Amniotic epithelial cell (primary cell): ENCODE data around the gene TUBA8.
"Not testable (repeated sequence)": the region's sequence is repeated elsewhere in the genome, so short reads cannot be mapped to it uniquely, and the experiment has no call there.

ENCODE experiments used
- DNase-seq: peaks from one replicate; pipeline ENCODE4 v3.0.0-alpha.2; 2010; ENCODE audit warnings: low read depth

TUBA8 gene

GRCh38 chr22:18130699-18131429 lies 20.3 kb downstream of the TUBA8 start:
- no peak for DNase-seq

- no peak for DNase-seq
Observed at GRCh38 chr22:18133452-18133851, 22.8 kb downstream of the TUBA8 start.

DNA sequence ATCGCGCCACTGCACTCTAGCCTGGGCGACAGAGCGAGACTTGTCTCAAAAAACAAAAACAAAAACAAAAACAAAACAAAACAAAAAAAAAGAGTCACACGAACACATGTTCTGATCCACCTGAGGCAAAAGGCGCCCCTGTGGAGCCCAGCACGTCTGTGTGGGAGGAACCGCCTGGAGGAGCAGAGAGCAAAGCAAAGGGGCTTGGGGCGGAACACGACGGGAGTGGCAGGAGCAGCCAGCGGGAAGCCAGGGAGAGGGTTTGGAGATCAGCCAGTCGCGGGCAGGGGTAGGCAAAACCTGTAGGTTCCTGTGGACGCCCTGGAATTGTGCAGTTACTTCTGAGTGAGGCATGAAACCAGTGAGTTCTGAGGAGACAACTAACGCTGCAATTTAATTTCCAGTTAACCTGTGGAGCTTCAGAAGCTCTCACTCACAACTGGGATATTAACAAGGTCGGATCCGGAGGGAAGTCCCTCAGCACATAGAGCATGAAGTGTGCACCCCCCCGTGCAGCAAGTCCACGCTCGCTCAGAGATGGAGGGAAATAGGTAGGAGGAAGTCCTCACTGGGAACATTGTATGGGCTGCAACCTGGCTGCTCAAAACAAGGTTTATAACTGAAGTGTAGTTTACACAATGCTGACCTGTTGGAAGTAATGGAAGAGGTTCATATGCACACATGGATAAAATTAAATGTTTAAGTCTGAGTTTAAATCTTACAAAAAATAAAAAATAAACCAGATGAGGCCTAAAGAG lies 26.1 kb downstream of the TUBA8 start:
- no peak for DNase-seq

DNA sequence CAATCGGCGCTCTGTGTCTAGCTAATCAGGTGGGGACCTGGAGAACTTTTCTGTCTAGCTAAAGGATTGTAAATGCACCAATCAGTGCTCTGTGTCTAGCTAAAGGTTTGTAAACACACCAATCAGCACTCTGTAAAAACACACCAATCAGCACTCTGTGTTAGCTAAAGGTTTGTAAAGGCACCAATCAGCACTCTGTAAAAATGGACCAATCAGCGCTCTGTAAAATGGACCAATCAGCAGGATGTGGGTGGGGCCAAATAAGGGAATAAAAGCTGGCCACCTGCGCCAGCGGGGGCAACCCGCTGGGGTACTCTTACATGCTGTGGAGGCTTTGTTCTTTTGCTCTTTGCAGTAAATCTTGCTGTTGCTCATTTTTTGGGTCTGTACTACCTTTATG lies 30.4 kb downstream of the TUBA8 start:
- not testable (repeated sequence) for DNase-seq

GRCh38 chr22:18144105-18144504 lies 33.5 kb downstream of the TUBA8 start:
- no peak for DNase-seq

DNA sequence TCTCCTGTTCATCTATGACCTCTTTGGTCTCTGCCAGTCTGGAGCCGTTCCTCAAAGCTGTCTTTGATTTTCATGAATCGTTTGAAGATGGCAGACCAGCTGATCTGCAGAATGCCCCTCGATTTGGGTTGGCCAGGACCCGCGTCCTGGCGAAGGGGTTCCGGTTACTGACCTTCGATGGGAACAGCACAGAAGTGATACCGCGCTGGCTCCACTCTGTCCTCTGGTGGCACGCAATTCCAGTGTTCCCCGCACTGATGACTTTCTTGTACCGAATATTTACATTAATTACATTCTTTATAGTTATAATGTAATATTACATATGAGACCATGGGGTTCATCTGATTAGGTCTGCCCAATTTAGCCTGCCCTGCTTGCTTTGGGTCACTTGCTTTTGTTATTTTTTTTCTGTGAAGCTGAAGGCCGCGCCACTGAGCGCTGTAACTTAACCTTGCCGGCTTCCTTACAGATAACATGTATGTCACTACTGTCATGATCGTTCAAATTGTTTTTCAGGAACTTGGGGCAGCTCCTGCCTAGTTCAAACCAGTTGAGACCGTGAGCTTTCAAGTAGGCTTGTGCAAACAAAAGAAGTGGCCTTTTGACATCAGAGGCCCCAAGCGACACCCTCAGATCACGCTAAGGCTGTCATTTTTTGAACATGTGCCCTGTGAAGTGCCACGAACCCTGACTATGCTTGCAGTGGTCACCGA lies 35.2 kb downstream of the TUBA8 start:
- no peak for DNase-seq

DNA sequence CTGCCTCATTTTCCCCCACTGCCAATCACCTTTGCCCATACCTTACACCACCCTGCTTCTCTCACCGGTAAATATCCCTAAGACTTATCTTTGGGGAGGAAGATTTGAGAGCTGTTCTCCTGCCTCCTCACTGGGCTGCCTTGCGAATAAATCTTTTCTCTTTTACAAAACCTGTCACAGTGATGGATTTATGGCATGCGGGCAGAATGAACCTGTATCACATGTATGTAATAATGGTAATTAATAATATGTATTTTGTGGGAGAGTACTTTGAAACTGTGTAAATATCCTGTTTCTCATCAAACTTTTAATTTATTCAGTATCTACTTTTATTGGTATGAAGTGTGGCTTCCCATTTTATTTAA lies 35.8 kb downstream of the TUBA8 start:
- DNase-seq, result no peak

GRCh38 chr22:18147791-18148190 lies 37.2 kb downstream of the TUBA8 start:
- DNase-seq, result no peak

DNA sequence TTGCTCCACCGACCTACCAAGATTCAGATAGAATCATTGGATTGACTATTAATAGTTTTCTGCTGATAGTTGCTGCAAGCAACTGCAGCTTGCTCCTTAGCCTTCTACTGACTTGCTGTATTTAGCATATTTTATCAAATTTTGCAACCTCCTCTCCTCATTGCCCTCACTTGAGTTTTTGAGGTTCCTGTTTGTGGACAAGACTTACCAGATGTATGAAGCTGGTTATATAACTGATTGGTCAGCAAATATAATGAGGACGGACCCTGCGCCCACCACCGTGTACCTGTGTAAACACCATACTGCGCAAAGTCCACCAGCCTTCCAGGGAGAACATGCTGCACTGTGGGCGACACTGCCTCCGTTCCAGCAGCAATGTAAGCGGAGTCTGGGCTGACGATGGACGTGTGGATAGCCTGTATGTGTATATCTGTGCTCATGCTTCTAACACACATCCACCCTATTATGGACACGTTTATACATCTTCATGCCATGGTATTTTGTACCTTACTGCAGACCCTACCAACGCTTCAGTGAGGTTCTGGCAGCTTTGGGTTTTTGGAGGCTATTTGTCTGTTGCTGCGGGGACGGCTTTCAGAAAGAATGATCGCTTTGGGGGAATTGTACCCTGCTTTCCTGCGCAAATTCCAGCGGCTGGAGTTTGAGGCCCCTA lies 37.8 kb downstream of the TUBA8 start:
- DNase-seq, result no peak

DNA sequence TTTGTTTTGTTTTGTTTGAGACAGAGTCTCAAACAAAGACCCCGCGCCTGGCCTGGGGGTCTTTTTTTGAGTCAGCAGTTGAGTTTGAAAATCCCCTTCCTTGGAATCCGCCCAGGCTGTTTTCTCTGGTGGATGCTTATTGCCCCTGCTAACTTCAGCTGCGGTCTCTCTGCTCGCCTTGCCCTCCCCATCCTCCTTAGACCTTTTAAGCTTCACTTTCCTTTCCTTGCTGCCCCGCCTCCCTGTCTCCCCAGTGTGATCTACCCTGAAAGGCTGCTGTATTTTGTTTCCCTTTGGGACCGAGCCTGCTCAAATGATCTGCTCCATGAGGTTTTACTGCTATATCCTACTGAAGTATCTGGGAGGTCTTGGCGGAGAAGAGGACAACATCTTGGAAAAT lies 41.9 kb downstream of the TUBA8 start:
- DNase-seq, result no peak

- no peak for DNase-seq
Observed at GRCh38 chr22:18154821-18155390, 44.3 kb downstream of the TUBA8 start.

- not testable (repeated sequence) for DNase-seq
Observed at GRCh38 chr22:18155546-18155945, 44.9 kb downstream of the TUBA8 start.

DNA sequence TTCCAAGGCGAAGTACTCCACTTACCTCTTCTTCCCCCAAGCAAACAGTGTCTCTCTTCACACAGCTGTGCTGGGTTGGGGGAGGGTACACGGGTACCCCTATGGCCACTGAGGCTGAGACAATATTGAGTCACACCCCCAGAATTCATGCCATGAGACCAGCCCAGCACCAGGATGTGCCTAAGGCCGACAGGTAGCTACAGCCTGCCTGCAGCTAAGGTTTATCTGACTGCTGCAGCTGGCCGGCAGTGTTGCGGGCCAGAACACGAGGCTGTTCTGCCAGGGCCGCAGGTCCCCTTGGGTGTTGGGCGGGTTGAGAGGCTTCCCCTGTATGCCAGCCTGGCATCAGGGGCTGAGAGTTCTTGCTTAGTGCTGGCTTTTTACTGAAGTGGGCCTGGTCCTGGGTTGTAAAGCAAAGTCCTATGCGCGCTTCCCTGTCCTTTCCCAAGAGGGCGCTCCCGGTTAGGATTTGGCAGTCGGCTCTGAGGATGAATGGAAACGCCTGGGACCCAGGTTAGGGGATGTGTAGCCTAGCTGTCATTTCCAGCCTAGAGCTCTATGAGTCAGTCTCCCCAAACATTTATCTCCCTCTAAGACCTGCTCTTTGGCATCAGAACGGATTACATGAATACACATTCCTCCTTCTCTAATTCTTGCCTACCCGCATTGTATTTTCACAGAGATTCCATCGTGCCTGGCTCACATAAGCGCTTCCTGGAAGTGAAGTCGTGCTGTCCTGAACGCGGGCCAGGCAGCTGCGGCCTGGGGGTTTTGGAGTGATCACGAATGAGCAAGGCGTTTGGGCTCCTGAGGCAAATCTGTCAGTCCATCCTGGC lies 46.5 kb downstream of the TUBA8 start:
- peak; percentile 67 for DNase-seq

- no peak for DNase-seq
Observed at GRCh38 chr22:18157714-18158028, 47.1 kb downstream of the TUBA8 start.

DNA sequence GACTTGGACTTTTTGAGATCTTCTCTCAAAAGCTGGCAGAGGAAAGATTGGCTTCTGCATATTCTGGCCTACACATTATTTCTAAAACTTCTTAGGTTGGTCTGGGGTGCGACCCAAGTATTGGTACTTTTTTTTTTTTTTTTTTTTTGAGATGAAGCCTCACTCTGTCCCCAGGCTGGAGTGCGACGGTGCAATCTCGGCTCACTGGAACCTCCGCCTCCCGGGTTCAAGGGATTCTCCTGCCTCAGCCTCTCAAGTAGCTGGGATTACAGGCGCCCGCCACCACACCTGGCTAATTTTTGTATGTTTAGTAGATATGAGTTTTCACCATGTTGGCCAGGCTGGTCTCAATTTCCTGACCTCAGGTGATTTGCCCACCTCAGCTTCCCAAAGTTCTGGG lies 50.0 kb downstream of the TUBA8 start:
- not testable (repeated sequence) for DNase-seq

DNA sequence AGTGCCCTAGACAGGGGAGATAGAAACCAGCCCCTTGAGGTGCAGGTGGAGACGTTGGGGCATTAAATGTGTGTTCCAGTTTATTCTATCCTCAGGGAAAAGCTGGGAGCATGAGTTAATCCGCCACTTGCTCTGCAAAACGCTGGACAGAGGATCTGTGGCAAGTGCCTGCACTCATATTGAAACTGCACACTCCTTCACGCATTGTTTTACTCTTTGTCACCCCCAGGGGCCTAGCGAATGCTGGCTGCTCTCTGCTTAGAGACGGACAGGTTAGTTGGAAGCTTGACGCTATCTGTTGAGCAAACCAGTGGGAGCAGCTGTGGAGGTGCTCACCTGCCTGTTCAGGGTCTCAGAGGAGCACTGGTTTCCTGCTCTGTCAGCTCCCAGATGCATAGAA lies 53.2 kb downstream of the TUBA8 start:
- not testable (repeated sequence) for DNase-seq

DNA sequence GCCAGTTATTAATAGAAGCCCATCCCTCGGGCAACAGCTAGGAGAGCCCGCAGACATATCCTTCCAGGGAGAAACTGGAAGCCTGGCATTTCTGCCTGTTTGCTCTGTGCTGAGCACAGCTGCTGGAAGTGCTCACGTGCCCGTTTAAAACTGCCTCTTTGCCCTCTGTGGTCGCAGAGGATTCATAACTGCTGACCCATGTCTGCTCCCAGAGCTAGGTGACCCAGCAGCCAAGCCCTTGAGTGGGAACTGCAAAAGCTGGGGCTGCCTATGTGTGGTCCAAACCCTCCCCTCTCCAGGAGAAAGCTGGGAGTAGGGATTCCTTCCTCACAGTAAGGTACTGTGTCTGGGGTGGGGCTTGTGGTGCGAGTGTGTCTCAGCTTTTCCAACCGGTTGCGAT lies 54.0 kb downstream of the TUBA8 start:
- not testable (repeated sequence) for DNase-seq

GRCh38 chr22:18165356-18165755 lies 54.7 kb downstream of the TUBA8 start:
- DNase-seq, result not testable (repeated sequence)

DNA sequence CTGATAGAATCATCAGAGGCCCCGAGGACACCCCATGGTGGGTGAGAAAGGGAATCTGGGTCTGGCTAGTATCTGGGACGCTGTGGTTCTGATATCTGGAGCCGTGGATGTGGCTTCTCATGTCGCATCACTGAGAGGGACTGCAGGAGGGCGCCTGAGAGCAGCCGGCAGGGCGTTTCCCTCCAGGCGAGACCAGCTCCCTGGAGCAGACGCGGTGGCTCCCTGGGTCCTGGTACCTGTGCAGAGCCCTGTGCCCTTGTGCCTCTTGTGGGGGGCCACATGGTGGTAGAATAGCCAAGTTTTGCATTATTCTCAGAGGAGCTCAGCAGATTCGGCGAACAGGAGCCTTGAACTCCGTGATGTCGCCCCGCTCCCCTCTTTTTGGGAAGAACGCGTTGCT lies 59.7 kb downstream of the TUBA8 start:
- not testable (repeated sequence) for DNase-seq

DNA sequence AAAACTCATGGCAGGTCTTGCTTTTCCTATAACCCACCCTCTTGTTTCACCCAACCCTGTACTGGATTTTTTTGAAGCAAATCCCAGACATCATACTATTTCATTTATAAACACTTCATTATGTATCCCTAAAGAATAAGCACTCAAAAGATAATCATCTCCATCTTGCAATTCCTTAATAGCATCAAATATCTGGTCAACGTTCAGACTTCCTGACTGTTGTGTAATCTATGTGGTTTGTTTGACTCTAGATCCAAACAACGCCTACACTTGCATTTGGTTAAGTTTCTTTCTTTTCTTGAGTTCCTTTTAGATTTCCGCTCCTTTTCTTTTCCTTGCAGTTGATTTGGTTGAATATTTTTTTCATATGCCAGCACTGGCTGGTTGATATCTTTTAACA lies 61.6 kb downstream of the TUBA8 start:
- DNase-seq, result not testable (repeated sequence)

DNA sequence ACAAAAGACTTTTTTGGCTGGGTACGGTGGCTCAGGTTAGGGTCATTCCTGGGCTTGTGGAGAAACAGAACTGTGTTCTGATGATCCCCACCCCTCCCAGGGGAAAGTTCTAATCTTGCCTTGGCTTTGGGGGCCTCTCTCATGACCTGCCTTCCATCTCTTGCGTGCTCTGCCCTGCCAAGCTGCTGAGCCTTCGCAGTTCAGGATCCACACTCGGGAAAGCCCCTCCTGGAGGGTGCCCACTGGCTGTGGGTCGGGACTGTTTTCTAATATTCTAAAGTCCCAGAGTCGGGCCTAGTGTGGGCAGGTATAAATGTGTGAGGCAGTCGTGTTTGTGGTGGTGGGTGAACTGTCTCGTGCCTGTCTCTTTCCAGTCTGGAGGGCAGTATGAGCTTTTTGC lies 62.2 kb downstream of the TUBA8 start:
- not testable (repeated sequence) for DNase-seq
